Type B pancreatic cell (in vitro differentiated cells): Measurements from ENCODE around the gene PIEZO1. TPM values are rescaled to one million over a fixed set of nuclear protein-coding genes. Genes with fewer than 3 reads are reported as not detected.

Experiments used
- DNase-seq: peaks from one replicate; pipeline ENCODE4 v3.0.0; 2021; ENCODE audit warnings: mixed read lengths; ENCODE audit not compliant: unreplicated experiment; ENCODE audit errors: extremely low spot score
- H3K27ac Mint-ChIP-seq: 2 replicates; pipeline ENCODE4 v1.8.0; 2021; ENCODE audit warnings: mild to moderate bottlenecking, mixed read lengths
- H3K27me3 Mint-ChIP-seq: 2 replicates; pipeline ENCODE4 v1.8.0; 2021; ENCODE audit warnings: mixed read lengths
- H3K36me3 Mint-ChIP-seq: 2 replicates; pipeline ENCODE4 v1.8.0; 2021; ENCODE audit warnings: mixed read lengths
- H3K4me1 Mint-ChIP-seq: one replicate; pipeline ENCODE4 v1.8.0; 2021; ENCODE audit warnings: mixed read lengths; ENCODE audit not compliant: unreplicated experiment
- H3K4me3 Mint-ChIP-seq: 2 replicates; pipeline ENCODE4 v1.8.0; 2021; ENCODE audit warnings: mild to moderate bottlenecking, mixed read lengths
- H3K9me3 Mint-ChIP-seq: 2 replicates; pipeline ENCODE4 v1.8.0; 2021; ENCODE audit warnings: mixed read lengths
- long read RNA-seq: library from polyadenylated mRNA; unstranded; transcript quantifications from one replicate; pipeline ENCODE4 v2.0.0, GENCODE V29; 2020
- total RNA-seq: library from RNA; stranded (reverse); gene quantifications from 2 replicates; pipeline ENCODE4 v1.2.1, GENCODE V29; 2021; ENCODE audit warnings: low replicate concordance
- TF ChIP-seq, protein P1 (sequence below): fragments of 200-600 bp; sonication (generic); conservative IDR thresholded peaks from 2 replicates; pipeline ENCODE4 v1.5.0; 2021; ENCODE audit warnings: antibody characterized with exemption, mild to moderate bottlenecking

PIEZO1 gene, protein sequence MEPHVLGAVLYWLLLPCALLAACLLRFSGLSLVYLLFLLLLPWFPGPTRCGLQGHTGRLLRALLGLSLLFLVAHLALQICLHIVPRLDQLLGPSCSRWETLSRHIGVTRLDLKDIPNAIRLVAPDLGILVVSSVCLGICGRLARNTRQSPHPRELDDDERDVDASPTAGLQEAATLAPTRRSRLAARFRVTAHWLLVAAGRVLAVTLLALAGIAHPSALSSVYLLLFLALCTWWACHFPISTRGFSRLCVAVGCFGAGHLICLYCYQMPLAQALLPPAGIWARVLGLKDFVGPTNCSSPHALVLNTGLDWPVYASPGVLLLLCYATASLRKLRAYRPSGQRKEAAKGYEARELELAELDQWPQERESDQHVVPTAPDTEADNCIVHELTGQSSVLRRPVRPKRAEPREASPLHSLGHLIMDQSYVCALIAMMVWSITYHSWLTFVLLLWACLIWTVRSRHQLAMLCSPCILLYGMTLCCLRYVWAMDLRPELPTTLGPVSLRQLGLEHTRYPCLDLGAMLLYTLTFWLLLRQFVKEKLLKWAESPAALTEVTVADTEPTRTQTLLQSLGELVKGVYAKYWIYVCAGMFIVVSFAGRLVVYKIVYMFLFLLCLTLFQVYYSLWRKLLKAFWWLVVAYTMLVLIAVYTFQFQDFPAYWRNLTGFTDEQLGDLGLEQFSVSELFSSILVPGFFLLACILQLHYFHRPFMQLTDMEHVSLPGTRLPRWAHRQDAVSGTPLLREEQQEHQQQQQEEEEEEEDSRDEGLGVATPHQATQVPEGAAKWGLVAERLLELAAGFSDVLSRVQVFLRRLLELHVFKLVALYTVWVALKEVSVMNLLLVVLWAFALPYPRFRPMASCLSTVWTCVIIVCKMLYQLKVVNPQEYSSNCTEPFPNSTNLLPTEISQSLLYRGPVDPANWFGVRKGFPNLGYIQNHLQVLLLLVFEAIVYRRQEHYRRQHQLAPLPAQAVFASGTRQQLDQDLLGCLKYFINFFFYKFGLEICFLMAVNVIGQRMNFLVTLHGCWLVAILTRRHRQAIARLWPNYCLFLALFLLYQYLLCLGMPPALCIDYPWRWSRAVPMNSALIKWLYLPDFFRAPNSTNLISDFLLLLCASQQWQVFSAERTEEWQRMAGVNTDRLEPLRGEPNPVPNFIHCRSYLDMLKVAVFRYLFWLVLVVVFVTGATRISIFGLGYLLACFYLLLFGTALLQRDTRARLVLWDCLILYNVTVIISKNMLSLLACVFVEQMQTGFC (N-terminal part only)
- 33.3 and 94.7 TPM in 2 replicates for total RNA-seq
- long read RNA-seq, partial matches to known transcripts, result 5 of 8 reads
- long read RNA-seq, other reads (novel, unspliced or antisense), result 0 of 8 reads

DNA sequence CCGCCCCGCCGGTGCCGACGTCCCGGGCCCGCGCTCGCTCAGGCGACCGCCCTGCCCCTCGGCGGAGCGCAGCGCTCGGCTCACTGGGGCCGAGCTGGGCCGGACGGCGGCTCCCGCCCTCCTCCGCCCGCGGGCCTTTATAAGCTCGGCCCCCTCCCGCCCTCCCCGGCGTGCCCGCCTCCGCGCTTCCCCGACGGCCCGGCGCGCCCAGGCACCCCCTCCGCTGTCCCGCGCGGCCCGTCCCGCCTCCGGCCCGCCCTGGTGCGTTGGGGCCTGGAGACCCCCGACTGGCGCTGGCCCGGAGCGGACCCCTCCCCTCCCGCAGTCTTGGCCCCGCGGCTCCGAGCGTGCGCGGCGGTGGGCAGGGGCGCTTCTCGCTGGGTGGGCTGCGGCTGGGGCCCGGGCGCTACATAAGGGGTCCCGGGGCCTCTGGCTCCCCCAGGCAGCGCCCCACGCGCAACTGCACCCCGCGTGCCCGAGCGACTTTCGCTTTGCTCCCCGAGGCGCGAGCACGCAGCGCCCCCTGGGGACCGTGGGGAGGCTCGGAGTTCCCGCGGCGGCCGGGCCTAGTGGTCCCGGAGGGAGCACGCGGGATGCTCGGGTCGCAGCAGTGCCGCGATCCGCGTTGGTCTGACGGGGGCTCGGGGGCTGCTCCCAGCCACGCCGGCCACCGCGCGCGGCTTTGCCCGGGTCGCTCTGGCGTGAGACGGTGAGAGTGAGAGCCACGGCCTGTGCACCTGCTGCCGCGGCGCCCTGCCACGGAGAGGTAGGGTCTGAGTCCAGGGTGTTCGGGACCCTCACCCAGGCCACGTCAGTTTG, at the start of gene PIEZO1:
PIEZO1 (minus strand) TSS at position 115 of the 819 bp plus-strand sequence. CDS start 256 bp downstream, outside the sequence.
- no peak for DNase-seq
- TF ChIP-seq, protein P1, sequence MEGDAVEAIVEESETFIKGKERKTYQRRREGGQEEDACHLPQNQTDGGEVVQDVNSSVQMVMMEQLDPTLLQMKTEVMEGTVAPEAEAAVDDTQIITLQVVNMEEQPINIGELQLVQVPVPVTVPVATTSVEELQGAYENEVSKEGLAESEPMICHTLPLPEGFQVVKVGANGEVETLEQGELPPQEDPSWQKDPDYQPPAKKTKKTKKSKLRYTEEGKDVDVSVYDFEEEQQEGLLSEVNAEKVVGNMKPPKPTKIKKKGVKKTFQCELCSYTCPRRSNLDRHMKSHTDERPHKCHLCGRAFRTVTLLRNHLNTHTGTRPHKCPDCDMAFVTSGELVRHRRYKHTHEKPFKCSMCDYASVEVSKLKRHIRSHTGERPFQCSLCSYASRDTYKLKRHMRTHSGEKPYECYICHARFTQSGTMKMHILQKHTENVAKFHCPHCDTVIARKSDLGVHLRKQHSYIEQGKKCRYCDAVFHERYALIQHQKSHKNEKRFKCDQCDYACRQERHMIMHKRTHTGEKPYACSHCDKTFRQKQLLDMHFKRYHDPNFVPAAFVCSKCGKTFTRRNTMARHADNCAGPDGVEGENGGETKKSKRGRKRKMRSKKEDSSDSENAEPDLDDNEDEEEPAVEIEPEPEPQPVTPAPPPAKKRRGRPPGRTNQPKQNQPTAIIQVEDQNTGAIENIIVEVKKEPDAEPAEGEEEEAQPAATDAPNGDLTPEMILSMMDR, result peak; percentile 78
- H3K4me3 Mint-ChIP-seq, result peak within 1 kb of the TSS; percentile 86
- no peaks in the 10 kb centered on the region for H3K9me3 Mint-ChIP-seq
- H3K27me3 Mint-ChIP-seq, result peaks cover 27% of the 10 kb centered on the region
- H3K36me3 Mint-ChIP-seq, result no peaks in the 10 kb centered on the region
- H3K4me1 Mint-ChIP-seq, result peaks cover 18% of the 10 kb centered on the region
- peak within 1 kb of the TSS; percentile 76 for H3K27ac Mint-ChIP-seq

DNA sequence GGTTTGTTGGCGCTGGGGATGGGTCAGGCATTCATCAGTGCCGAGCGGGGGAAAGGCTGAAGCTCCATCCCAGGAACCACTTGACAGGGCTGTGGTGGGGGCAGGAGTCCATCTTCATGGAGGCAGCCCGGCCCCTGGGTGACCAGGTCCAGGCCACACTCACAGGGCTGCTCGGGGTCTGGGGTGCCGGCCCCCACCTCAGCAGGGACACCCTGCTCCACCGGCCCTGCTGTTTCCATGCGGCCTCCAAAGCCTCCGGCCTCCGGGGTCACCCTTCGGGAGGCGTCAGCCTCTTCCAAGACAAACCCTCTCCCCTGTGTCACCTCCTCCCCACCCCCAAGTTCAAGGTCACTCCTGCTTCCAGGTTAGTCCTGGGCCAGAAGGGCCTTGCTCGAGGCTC, 49.6 kb upstream of the PIEZO1 start:
- H3K36me3 Mint-ChIP-seq, result no peaks in the 10 kb centered on the region
- TF ChIP-seq, protein P1, result no peak
- H3K27me3 Mint-ChIP-seq, result no peaks in the 10 kb centered on the region
- no peak overlapping the region for H3K4me3 Mint-ChIP-seq
- H3K4me1 Mint-ChIP-seq, result no peaks in the 10 kb centered on the region
- H3K27ac Mint-ChIP-seq, result no peak overlapping the region
- no peak for DNase-seq
- no peaks in the 10 kb centered on the region for H3K9me3 Mint-ChIP-seq

DNA sequence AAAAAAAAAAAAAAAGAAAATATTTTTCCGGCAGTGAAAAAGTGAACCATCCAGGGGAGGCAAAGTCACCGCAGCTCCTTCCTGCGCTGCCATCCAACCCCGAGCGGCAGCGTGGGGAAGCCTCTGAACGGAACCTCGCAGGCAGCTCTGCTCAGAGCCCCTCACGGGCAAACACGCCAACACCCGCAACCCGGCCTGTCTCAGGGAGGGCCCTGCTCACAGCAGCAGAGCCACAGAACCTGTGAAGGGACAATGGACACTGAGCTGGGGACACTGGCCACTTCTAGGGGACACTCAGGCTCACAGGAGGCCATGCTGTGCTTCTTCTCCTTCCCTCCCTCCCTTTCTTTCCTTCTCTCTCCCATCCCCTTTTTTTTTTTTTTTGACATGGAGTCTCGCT, 48.1 kb upstream of the PIEZO1 start:
- TF ChIP-seq, protein P1, result no peak
- no peaks in the 10 kb centered on the region for H3K27me3 Mint-ChIP-seq
- no peaks in the 10 kb centered on the region for H3K4me1 Mint-ChIP-seq
- no peak for DNase-seq
- H3K9me3 Mint-ChIP-seq, result no peaks in the 10 kb centered on the region
- no peak overlapping the region for H3K27ac Mint-ChIP-seq
- H3K4me3 Mint-ChIP-seq, result no peak overlapping the region
- H3K36me3 Mint-ChIP-seq, result no peaks in the 10 kb centered on the region

DNA sequence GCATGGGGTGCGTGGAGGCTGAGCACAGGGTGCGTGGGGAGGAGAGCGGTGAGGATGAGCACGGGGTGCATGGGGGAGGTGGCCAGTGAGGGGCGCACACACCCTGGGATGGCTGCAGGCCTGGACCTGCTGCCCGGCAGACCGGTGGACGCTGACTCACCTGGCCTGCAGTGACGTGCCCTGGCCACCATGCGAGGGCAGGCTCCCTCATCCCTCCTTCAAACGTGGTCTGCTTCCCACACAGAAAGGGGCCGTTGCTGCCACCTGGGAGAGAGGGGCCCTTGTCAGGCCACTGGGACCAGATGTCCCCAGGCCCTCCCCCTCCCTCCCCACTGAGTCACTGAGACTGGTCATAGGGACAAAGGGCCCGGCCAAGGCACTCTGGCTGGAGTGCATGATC, 46.8 kb upstream of the PIEZO1 start:
- TF ChIP-seq, protein P1, result no peak

More for the DNA sequence above, 46.8 kb upstream of the PIEZO1 start:
- H3K4me1 Mint-ChIP-seq, result no peaks in the 10 kb centered on the region
- H3K36me3 Mint-ChIP-seq, result no peaks in the 10 kb centered on the region
- no peak for DNase-seq
- H3K4me3 Mint-ChIP-seq, result no peak overlapping the region
- no peak overlapping the region for H3K27ac Mint-ChIP-seq
- no peaks in the 10 kb centered on the region for H3K9me3 Mint-ChIP-seq
- no peaks in the 10 kb centered on the region for H3K27me3 Mint-ChIP-seq
